Lung (tissue), 12 donors: Measurements from ENCODE around the gene RMND1. TPM values are rescaled to one million over a fixed set of nuclear protein-coding genes. Genes with fewer than 3 reads are reported as not detected.

Experiments
- ATAC-seq: fragments of 200-7000 bp; cut with Tn5 transposase; one replicate; pipeline ENCODE4 v1.9.1; 2020; ENCODE audit warnings: moderate number of reproducible peaks; ENCODE audit not compliant: insufficient read depth, low FRiP score
- DNase-seq, 3 donors: peaks; one replicate each; pipeline ENCODE4 v3.0.0-alpha.2; 2013 to 2017
- H3K27ac ChIP-seq, 2 donors: one replicate each; pipeline ENCODE4 v1.5.1; 2013; ENCODE audit warnings: mild to moderate bottlenecking in 2 of 2, moderate library complexity in 2 of 2, control low read depth in 1 of 2, inconsistent platforms in 1 of 2, low read depth in 1 of 2, low read length in 1 of 2
- H3K27me3 ChIP-seq, 3 donors: one replicate each; pipeline ENCODE4 v1.5.1; 2013; ENCODE audit warnings: low read length in 2 of 3; ENCODE audit not compliant: control insufficient read depth in 3 of 3, insufficient read depth in 3 of 3
- H3K36me3 ChIP-seq, 4 donors: one replicate each; pipeline ENCODE4 v1.5.1; 2013; ENCODE audit warnings: low read length in 4 of 4, mild to moderate bottlenecking in 1 of 4, moderate library complexity in 1 of 4; ENCODE audit not compliant: control insufficient read depth in 4 of 4, insufficient read depth in 4 of 4
- H3K4me1 ChIP-seq, 5 donors: one replicate each; pipeline ENCODE4 v1.5.1; 2013; ENCODE audit warnings: low read length in 5 of 5, mild to moderate bottlenecking in 2 of 5, moderate library complexity in 1 of 5; ENCODE audit not compliant: control insufficient read depth in 5 of 5, insufficient read depth in 5 of 5
- H3K4me3 ChIP-seq: one replicate; pipeline ENCODE4 v1.5.1; 2013; ENCODE audit warnings: mild to moderate bottlenecking, control low read depth, moderate library complexity
- H3K9ac ChIP-seq, 2 donors: one replicate each; pipeline ENCODE4 v1.5.1; 2013; ENCODE audit warnings: low read length in 2 of 2, control low read depth in 1 of 2; ENCODE audit not compliant: insufficient read depth in 1 of 2
- H3K9me3 ChIP-seq, 4 donors: one replicate each; pipeline ENCODE4 v1.5.1; 2013; ENCODE audit warnings: low read length in 3 of 4, mild to moderate bottlenecking in 1 of 4, moderate library complexity in 1 of 4; ENCODE audit not compliant: control insufficient read depth in 4 of 4, insufficient read depth in 3 of 4
- WGBS, 2 donors: extraction: QIAGEN DNeasy Blood & Tissue Kit; methylation state at CpG; one replicate each; pipeline ENCODE4 v1.1.7; 2013; 5-methylcytosine and 5-hydroxymethylcytosine counted together
- polyA plus RNA-seq, 2 donors: library from polyadenylated mRNA; stranded (reverse); fragments of 200-250 nt; gene quantifications; one replicate each; pipeline ENCODE4 v1.2.1, GENCODE V29; 2013
- total RNA-seq, 2 donors: library from RNA; depleted of rRNA in 1 of 2; stranded (reverse); fragments of >200 nt in 1 of 2; gene quantifications; one replicate each; pipeline ENCODE4 v1.2.1, GENCODE V29; 2014 to 2021
- TF ChIP-seq, protein P1 (sequence below): IDR thresholded peaks from 2 replicates; pipeline ENCODE4 v1.5.1; 2012; ENCODE audit warnings: mild to moderate bottlenecking; ENCODE audit errors: control extremely low read depth, extremely low read depth
- donor health status: control.
- donor health status: control.
- donor health status: Bipolar disorder and iron deficiency.
- donor health status: healthy.
- donor health status: DM: yes; HTN: yes; CAD: no.

RMND1 gene
- total and polyA plus RNA-seq, 4 donors: 10.2 to 43.2 (median 21.9) TPM

DNA sequence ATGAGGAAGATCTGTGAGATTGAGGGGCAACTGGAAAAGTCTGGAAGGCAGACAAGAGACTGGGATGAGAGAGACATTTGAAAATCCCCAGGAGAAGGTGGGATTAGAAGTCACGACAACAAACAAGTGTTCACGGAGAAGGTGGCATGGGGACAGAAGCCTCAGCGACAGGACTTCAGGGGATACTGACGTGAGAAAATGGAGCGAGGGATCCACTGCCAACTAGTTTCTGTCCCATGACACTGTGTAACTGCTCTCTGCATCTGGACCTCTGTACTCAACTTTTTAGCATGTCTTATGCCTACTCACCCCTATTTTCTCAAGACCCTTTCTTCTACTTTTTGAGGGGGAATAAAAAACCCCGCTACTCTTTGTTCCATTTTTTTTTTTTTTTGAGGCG lies 42.2 kb downstream of the RMND1 start:
- 95 to 97% methylated on average over 7 of the region's 7 CpGs for WGBS, 2 donors
- TF ChIP-seq, protein P1, sequence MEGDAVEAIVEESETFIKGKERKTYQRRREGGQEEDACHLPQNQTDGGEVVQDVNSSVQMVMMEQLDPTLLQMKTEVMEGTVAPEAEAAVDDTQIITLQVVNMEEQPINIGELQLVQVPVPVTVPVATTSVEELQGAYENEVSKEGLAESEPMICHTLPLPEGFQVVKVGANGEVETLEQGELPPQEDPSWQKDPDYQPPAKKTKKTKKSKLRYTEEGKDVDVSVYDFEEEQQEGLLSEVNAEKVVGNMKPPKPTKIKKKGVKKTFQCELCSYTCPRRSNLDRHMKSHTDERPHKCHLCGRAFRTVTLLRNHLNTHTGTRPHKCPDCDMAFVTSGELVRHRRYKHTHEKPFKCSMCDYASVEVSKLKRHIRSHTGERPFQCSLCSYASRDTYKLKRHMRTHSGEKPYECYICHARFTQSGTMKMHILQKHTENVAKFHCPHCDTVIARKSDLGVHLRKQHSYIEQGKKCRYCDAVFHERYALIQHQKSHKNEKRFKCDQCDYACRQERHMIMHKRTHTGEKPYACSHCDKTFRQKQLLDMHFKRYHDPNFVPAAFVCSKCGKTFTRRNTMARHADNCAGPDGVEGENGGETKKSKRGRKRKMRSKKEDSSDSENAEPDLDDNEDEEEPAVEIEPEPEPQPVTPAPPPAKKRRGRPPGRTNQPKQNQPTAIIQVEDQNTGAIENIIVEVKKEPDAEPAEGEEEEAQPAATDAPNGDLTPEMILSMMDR: no peak
- ATAC-seq: no peak
- Histone ChIP-seq H3K4me3 (no peak overlapping the region), H3K27me3 (no peaks in the 10 kb centered on the region), H3K9me3 (no peaks in the 10 kb centered on the region), H3K4me1 (peaks cover 0 to 1% (median 0%) of the 10 kb centered on the region in 5 donors), H3K27ac (no peak overlapping the region), H3K36me3 (peaks cover 7 to 29% (median 12%) of the 10 kb centered on the region in 4 donors), H3K9ac (no peak overlapping the region)
- DNase-seq: no peak

DNA sequence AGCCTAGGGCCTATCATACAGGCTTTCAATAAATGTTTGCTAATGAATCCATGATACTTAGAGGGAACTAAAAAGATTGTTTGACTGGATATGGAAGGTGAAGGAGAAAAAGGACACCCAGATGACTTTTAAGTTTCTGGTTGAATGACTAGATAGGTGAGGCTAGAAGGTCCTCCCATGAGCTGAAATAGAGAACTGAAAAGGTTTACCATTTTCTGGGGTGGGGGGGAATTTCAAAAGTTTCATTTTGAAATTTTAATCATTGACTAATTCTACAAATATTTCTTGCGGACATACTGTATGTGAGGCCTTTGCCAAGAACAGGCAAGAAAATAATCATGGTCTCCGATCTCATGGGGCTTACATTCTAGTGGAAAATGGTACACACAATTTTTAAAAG lies 42.7 kb downstream of the RMND1 start:
- no peak overlapping the region for H3K4me3 ChIP-seq

DNA sequence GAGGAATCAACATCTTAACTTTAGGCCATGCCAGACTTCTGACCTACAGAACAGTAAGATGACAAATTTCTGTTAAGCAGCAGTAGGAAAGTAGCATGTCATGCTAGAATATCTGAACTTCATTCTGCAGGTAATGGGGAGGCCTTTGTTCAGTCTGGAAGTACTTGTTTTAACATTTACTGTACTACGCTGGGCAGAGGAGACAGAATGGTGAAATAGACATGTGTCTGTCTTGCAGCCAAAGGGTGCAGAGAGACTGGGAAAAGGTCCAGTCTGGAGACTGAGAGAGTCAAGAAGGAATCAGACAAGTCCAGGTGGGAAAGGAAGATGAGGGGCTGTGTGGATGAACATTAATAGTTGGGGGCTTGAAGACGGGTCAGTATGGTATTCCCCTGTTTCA lies 43.1 kb downstream of the RMND1 start:
- H3K36me3 ChIP-seq: peaks cover 8 to 23% (median 10%) of the 10 kb centered on the region in 4 donors
- TF ChIP-seq, protein P1: no peak
- H3K27me3 ChIP-seq: no peaks in the 10 kb centered on the region
- DNase-seq (no peak), ATAC-seq (no peak)
- H3K4me1 ChIP-seq: peaks cover 0 to 1% (median 0%) of the 10 kb centered on the region in 5 donors
- no peak overlapping the region for H3K27ac ChIP-seq
- no peaks in the 10 kb centered on the region for H3K9me3 ChIP-seq
- H3K9ac ChIP-seq: no peak overlapping the region
- 88 to 91% methylated on average over 2 of the region's 2 CpGs for WGBS, 2 donors
- no peak overlapping the region for H3K4me3 ChIP-seq

More for the DNA sequence above, 42.7 kb downstream of the RMND1 start:
- H3K27ac ChIP-seq: no peak overlapping the region
- no peaks in the 10 kb centered on the region for H3K9me3 ChIP-seq
- WGBS, 2 donors: 91 to 94% methylated on average over 2 of the region's 2 CpGs
- H3K9ac ChIP-seq: no peak overlapping the region
- peaks cover 8 to 25% (median 10%) of the 10 kb centered on the region in 4 donors for H3K36me3 ChIP-seq
- peaks cover 0 to 1% (median 0%) of the 10 kb centered on the region in 5 donors for H3K4me1 ChIP-seq
- TF ChIP-seq, protein P1: no peak
- DNase-seq: no peak
- ATAC-seq: no peak
- H3K27me3 ChIP-seq: no peaks in the 10 kb centered on the region

DNA sequence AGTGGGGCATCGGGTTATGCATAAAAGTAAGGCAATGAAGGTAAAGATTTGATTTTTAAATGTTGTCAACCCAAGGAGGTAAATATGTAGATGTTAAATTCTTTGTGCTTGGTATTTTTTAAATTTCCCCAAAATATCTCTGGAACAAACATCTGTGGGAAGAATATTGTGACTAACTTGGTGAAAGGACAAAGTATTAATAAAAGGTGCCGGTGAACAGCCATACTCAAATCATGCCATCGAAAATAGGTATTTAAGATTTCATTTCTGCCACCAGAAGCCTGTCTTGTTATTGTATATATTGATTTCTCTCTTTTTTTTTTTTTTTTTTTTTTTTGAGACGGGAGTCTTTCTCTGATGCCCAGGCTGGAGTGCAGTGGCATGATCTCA lies 48.0 kb downstream of the RMND1 start:
- TF ChIP-seq, protein P1: no peak
- Histone ChIP-seq H3K36me3 (peaks cover 4 to 11% (median 10%) of the 10 kb centered on the region in 4 donors), H3K4me3 (no peak overlapping the region), H3K9ac (no peak overlapping the region), H3K27me3 (no peaks in the 10 kb centered on the region), H3K4me1 (peaks cover 0 to 2% (median 0%) of the 10 kb centered on the region in 5 donors), H3K27ac (no peak overlapping the region), H3K9me3 (no peaks in the 10 kb centered on the region)
- DNase-seq (no peak), ATAC-seq (no peak)
- 87 to 89% methylated on average over 4 of the region's 4 CpGs for WGBS, 2 donors
